ENCODE measurements around the gene FFAR1.
"Not testable (repeated sequence)": the region's sequence is repeated elsewhere in the genome, so short reads cannot be mapped to it uniquely, and the experiment has no call there.

DNA sequence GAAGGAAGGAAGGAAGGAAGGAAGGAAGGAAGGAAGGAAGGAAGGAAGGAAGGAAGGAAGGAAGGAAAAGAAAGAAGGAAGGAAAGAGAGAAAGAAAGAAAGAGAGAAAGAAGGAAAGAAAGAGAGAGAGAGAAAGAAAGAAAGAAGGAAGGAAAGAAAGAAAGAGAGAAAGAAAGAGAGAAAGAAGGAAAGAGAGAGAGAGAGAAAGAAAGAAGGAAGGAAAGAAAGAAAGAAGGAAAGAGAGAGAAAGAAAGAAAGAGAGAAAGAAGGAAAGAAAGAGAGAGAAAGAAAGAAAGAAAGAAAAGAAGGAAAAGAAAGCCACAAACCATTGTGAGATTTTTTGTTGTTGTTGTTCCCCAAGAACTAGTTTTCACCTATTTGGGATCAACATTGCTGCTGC, 26.3 kb downstream of the FFAR1 start:
- TF ChIP-seq GATA2 (IDR thresholded peaks at IDR 0.05; ENCODE audit: insufficient read depth, insufficient read length, low read depth, low read length); POLR2A (IDR thresholded peaks at IDR 0.05; ENCODE audit: low read depth, low read length): not testable (repeated sequence)
- TF ChIP-seq, protein P1, sequence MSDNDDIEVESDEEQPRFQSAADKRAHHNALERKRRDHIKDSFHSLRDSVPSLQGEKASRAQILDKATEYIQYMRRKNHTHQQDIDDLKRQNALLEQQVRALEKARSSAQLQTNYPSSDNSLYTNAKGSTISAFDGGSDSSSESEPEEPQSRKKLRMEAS (IDR thresholded peaks at IDR 0.05; ENCODE audit: insufficient read depth, insufficient read length) = not testable (repeated sequence)
- TF ChIP-seq, protein P2, sequence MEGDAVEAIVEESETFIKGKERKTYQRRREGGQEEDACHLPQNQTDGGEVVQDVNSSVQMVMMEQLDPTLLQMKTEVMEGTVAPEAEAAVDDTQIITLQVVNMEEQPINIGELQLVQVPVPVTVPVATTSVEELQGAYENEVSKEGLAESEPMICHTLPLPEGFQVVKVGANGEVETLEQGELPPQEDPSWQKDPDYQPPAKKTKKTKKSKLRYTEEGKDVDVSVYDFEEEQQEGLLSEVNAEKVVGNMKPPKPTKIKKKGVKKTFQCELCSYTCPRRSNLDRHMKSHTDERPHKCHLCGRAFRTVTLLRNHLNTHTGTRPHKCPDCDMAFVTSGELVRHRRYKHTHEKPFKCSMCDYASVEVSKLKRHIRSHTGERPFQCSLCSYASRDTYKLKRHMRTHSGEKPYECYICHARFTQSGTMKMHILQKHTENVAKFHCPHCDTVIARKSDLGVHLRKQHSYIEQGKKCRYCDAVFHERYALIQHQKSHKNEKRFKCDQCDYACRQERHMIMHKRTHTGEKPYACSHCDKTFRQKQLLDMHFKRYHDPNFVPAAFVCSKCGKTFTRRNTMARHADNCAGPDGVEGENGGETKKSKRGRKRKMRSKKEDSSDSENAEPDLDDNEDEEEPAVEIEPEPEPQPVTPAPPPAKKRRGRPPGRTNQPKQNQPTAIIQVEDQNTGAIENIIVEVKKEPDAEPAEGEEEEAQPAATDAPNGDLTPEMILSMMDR (IDR thresholded peaks at IDR 0.05; ENCODE audit: extremely low read depth in 1 of 2, insufficient read depth in 1 of 2, low read depth in 1 of 2, low read length in 2 of 2) = not testable (repeated sequence)
